GM19452 (cell line): ENCODE results near the gene SH2B2.
A peak's percentile ranks its signal among the peaks of the same experiment; 100 is the strongest.

Experiments used
- ATAC-seq: cut with Tn5 transposase; IDR thresholded peaks from one replicate; pipeline ENCODE4 v1.9.1; 2021; ENCODE audit not compliant: unreplicated experiment

The SH2B2 gene

GRCh38 chr7:102266541-102266940 lies 20.1 kb upstream of the SH2B2 start:
- ATAC-seq = no peak

GRCh38 chr7:102268635-102269034 lies 18.0 kb upstream of the SH2B2 start:
- ATAC-seq = no peak

DNA sequence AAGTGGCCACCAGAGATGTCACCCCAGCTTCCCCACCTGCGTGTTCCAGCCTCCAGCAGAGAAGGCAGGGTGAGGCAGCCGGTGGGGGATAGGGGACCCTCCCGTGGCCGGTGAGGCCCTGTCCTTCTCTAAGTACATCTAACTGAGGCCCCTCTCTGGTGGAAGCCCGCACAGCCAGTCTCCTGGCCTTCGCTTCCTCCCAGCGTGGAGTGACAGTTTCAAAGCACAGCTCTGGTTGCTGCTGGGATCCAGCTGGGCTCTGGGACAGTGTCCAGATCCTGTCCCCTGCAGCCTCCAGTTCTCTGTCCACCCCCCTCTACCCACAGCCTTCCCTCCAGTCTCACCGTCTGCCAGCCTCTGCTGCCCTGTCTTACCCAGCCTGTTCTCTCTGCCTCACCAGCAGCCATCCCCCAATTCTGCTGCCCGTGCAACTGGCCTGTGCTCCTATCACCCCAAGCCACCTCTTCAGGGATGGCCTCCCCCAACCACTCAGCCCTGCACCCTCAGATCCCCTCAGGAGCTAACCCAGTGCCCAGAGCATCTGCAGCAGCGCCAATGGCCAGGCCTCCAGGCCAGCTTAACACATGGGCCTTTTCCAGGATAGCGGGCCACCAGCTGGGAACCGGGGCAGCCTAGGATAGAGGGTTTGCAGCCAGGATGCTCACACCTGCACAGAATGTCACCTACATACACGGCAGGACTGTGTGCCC lies 16.3 kb upstream of the SH2B2 start:
- ATAC-seq = no peak

GRCh38 chr7:102271158-102271798 lies 15.4 kb upstream of the SH2B2 start:
- ATAC-seq = no peak

DNA sequence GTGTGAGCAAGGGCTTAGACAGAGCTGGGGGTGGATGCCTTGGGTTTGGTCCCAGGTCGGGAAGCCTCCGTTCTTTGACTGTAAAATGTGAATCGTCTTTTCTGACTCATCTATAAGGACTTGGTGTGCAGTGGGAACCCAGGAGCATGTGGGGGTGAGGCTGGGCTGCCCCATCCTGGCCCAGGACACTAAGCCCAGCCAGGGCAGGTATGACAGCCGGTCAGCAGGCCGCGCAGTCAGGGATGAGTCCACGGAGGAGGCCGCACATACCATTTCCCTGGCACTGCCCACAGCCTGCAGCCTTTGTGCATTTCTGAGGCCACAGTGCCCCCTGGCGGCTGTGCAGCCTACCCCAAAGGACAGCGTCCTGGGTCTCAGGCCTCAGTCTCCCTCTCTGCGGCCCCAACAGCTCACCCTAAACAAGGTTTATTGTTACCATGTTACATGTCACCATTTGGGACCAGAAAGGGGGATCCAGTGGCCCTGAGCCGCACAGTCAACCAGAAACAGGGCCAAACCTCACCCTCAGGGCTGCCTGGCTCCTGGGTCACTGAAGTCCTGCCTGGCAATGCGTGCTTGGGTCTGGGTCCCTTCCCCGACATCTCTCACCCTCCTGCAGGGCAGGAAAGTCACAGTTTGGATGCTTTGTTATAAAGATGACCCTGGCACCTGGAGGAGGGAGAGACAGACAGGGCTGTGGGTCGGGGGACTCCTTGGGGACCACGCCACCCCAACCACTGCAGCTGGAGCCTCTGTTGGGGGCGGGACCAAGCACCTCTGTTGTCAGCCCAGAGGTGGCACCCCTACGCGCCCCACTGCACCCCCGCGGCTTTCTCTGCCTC lies 14.4 kb upstream of the SH2B2 start:
- ATAC-seq = no peak

GRCh38 chr7:102272917-102273748 lies 13.5 kb upstream of the SH2B2 start:
- ATAC-seq = no peak

DNA sequence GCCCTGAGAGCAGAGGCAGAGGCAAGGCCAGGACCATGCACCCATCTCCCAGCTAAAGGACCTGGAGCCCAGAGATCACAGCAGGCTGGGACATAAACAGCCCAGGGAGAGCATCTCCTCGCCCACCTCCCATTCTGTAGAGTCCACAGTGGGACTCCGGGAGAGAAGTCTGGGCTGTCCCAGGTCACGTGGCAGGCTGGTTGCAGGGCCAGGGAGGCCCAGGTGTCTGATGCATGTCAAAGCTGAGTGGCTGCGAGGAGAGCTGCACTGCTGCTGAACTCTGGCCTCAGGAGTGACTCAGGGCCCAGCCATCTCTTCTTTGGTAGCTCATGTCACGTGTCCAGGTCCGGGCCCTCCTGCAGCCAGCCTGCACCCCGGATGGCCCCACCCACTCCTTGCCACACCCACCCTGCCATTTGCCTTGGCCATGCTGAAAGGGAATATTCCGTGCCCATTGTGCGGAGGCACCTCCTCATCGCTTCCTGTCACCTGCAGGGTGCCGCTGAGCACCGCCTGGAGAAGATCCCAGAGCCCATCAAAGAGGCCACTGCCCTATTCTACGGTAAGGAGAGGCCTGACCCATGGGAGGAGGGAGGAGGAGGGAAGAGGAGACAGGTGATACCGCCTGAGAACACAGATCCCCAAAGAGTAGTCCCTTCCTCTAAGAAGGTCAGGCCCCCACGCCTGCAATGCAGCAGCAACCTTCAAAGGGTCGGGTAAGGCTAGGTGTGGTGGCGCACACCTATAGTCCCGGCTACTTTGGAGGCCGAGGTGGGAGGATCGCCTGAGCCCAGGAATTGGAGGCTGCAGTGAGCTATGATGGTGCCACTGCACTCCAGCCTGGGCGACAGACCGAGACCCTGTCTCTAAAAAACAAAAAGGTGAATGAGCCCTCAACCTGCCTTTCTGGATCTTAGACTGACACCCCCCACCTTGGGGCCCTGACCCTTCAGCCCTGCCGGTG lies 12.6 kb upstream of the SH2B2 start:
- ATAC-seq = no peak

GRCh38 chr7:102275123-102275703 lies 11.5 kb upstream of the SH2B2 start:
- ATAC-seq = no peak

DNA sequence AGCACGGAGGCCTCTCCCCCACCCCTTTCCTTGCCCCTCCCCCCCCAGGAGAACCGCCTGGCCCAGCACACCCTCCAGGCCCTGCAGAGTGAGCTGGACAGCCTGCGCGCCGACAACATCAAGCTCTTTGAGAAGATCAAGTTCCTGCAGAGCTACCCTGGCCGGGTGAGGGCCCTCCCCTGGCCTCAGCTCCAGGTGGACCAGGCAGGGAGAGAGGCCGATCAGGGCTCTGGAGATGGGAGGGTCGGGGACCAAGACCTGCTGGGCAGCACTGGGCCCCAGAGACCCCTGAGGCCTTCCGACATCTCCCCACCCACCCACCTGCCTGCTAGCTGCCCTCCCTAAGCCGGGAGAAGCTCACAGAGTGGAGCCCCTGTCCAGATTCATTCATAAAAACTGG lies 8.8 kb upstream of the SH2B2 start:
- no peak for ATAC-seq

GRCh38 chr7:102279537-102280400 lies 6.9 kb upstream of the SH2B2 start:
- peak; percentile 73 for ATAC-seq

DNA sequence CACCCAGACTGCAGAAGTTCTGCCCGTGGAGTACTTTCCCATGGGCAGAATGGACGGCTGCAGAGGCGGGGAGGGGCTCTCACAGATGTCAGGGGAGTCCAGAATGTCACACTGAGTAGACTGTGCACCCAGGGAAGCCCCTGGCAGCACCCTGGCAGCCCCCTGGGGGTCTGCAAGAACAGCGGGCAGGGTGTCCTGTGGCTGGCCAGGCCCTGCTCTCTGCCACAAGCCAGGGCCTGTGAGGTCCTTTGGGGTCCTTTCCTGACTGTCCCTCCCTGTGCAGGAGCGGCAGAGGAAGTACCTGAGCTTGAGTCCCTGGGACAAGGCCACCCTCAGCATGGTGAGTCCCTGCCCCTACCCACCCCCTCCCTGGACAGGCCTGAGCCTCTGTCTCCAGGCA lies 6.1 kb upstream of the SH2B2 start:
- ATAC-seq = no peak

DNA sequence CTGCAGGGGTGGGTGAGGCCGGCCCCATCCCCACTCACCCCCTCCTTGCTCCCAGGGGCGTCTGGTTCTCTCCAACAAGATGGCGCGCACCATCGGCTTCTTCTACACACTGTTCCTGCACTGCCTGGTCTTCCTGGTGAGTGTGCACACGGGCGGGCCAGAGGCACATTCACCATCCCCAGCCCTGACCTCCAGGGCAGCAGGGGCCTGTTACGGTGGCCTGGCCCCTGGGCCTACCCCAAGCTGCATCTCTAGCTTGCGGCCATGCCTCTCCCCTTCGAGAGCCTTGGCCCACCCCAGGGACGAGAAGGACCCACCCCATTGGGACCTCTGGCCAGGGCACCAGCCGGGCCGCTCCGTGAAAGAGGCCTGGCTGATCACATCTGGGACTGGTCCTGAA lies 4.9 kb upstream of the SH2B2 start:
- no peak for ATAC-seq

GRCh38 chr7:102282465-102283362 lies 4.0 kb upstream of the SH2B2 start:
- ATAC-seq = no peak

GRCh38 chr7:102283477-102284189 lies 3.0 kb upstream of the SH2B2 start:
- ATAC-seq = no peak

- no peak for ATAC-seq
These were observed 2.3 kb upstream of the SH2B2 start for GRCh38 chr7:102284399-102284798.

GRCh38 chr7:102284891-102285539 lies 1.7 kb upstream of the SH2B2 start:
- no peak for ATAC-seq
